HK-2 (cell line): ENCODE measurements around the gene KMT2B.
"Not testable (repeated sequence)": the region's sequence is repeated elsewhere in the genome, so short reads cannot be mapped to it uniquely, and the experiment has no call there.

Source experiments
- DNase-seq: peaks from one replicate; pipeline ENCODE4 v3.0.0-alpha.2; 2018; ENCODE audit not compliant: unreplicated experiment

Gene KMT2B, protein sequence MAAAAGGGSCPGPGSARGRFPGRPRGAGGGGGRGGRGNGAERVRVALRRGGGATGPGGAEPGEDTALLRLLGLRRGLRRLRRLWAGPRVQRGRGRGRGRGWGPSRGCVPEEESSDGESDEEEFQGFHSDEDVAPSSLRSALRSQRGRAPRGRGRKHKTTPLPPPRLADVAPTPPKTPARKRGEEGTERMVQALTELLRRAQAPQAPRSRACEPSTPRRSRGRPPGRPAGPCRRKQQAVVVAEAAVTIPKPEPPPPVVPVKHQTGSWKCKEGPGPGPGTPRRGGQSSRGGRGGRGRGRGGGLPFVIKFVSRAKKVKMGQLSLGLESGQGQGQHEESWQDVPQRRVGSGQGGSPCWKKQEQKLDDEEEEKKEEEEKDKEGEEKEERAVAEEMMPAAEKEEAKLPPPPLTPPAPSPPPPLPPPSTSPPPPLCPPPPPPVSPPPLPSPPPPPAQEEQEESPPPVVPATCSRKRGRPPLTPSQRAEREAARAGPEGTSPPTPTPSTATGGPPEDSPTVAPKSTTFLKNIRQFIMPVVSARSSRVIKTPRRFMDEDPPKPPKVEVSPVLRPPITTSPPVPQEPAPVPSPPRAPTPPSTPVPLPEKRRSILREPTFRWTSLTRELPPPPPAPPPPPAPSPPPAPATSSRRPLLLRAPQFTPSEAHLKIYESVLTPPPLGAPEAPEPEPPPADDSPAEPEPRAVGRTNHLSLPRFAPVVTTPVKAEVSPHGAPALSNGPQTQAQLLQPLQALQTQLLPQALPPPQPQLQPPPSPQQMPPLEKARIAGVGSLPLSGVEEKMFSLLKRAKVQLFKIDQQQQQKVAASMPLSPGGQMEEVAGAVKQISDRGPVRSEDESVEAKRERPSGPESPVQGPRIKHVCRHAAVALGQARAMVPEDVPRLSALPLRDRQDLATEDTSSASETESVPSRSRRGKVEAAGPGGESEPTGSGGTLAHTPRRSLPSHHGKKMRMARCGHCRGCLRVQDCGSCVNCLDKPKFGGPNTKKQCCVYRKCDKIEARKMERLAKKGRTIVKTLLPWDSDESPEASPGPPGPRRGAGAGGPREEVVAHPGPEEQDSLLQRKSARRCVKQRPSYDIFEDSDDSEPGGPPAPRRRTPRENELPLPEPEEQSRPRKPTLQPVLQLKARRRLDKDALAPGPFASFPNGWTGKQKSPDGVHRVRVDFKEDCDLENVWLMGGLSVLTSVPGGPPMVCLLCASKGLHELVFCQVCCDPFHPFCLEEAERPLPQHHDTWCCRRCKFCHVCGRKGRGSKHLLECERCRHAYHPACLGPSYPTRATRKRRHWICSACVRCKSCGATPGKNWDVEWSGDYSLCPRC (N-terminal part only)

DNA sequence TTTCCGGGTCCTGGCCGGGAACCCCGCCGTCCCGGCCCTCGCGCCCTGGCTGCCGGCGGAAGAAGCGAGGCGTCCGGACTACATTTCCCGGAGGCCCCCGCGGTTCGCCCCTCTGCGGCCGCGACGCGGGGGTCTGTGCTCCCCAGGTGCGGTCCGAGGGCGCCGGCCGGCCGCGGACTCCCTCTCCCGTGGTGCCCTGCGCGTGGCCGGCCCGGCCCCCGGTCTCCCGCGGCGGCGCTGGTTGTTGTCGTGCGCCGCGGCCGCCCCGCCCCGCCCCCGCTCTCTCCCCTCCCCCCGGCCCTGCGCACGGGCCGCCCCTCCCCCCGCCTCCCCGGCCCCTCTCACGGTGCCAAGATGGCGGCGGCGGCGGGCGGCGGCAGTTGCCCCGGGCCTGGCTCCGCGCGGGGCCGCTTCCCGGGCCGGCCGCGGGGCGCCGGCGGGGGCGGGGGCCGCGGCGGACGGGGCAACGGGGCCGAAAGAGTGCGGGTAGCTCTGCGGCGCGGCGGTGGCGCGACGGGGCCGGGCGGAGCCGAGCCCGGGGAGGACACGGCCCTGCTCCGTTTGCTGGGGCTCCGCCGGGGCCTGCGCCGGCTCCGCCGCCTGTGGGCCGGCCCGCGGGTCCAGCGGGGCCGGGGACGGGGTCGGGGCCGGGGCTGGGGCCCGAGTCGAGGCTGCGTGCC lies at the start of gene KMT2B:
Gene KMT2B, plus strand, starts transcription at position 339 of the 680 bp plus-strand sequence. Its CDS starts 16 bp downstream, at position 355.
- DNase-seq = peak; percentile 96

DNA sequence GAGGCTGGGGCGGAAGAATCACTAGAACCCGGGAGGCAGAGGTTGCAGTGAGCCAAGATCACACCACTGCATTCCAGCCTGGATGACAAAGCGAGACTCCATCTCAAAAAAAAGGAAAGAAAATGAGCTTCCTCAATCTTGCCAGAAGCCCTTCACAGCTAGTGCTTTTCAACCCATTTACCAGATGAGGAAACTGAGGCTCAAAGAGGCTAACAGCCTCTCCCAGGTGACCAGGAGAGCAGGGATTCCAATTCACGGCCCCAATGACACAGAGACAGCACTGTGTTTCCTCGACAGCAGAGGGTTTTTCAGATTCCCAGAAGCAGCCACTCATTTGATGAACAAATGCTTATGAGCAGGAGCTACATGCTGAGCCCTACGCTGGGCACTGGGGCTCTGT lies 48.2 kb upstream of the KMT2B start:
- no peak for DNase-seq

DNA sequence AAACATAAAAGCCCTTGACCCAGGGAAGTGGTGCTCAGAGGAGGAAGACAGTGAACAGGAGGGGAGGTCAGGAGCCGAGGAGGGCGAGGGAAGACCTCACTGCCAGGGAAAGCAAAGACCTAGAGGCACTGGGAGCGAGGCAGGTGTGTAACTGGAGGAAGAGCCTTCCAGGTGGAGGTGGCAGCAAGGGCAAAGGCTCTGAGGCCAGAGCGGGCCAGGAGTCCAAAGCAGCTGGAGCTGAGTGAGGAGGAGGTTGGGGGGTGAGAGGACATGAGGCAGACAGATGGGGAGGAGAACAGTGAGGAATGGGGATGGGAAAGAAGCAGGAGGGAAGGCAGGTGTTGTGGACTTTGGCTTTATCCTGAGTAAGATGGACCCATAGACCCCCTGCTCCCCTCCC lies 47.8 kb upstream of the KMT2B start:
- DNase-seq = no peak

DNA sequence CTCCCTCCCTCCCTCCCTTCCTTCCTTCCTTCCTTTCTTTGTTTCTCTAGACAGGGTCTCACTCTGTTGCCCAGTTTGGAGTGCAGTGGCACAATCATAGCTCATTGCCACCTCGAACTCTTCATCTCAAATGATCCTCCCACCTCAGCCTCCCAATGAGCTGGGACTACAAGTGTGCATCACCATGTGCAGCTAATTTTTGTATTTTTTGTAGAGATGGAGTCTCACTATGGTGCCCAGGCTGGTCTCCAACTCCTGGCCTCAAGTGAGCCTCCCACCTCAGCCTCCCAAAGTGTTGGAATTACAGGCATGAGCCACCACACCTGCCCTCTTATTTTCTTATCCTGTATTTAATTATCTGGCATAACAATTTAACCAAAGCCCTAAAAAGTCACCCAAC lies 47.1 kb upstream of the KMT2B start:
- DNase-seq = no peak

DNA sequence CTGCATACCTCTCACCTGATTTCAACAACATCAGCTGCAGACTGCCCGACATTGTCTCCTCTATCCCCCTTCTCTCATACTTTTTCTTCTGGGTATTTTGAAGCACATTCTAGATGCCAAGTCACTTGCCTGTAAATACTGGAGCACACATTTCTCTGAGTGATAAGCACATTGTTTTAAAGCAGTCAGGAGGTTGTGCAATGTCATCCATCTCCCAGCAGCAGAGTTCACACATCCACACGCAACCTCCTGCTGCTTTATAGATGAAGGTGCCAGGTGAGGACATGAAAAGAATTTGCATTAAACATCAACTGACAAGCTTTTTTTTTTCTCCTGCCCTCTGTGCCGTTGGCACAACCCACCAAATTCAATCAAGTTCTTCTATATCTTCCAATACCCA lies 46.0 kb upstream of the KMT2B start:
- DNase-seq = no peak

DNA sequence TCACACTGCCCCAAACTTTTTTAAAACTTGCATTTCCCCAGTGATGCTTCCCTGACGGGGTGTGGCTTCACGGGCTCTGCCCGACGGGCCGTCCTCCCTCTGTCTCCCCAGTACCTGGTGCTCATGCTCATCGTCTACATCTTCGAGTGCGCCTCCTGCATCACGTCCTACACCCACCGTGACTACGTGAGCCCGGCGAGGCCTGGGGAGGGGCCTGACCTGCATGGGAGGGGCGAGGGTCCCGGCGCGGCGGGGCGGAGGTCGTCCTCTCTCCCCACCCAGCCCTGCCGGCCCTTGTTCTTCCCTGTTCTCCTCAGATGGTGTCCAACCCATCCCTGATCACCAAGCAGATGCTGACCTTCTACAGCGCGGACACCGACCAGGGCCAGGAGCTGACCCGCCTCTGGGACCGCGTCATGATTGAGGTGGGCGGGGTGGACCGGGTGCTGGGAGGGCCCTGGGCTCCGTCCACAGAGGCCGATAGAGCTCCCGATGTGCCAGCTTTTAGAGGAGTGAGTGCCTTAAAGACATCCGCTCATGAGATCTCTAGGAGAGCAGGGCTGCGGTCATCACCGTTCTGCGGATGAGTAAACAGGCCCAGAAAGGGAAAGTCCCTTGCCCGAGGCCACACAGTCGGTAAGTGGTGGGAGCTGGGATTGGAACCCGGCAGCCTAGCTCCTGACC lies 44.5 kb upstream of the KMT2B start:
- peak; percentile 83 for DNase-seq

DNA sequence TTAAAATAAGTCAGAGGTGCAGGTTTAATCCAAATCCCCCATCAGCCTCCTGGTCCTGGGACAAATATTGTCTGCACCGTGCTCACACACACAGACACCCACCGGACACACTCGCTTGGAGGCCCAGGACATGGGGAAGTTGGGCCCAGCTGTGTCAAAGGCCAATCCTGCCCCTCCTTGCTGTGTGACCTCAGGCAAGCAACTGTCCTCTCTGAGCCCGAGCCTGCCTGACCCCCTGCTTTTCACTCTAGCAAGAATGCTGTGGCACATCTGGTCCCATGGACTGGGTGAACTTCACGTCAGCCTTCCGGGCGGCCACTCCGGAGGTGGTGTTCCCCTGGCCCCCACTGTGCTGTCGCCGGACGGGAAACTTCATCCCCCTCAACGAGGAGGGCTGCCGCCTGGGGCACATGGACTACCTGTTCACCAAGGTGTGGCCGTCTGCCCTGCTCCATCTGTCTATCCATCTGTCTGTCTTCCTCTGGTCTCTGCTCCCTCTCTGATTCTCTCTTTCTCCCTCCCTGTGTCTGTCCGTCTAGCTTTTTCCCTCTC lies 42.1 kb upstream of the KMT2B start:
- DNase-seq = no peak

DNA sequence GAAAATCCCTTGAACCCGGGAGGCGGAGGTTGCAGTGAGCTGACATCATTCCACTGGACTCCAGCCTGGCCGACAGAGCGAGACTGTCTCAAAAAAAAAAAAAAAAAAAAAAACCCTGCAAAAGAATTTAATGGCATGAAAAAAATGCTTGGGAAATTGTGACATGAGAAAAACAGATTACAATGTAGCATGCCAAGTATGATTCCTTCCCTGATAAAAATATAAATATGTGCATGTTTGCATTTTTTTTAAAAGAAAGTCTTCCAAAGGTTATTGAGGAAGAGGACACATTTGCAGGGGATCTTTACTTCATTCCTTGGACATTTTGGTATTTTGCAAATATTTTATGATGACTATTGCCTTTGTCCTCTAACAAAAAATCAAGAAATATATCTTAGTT lies 28.0 kb upstream of the KMT2B start:
- no peak for DNase-seq

DNA sequence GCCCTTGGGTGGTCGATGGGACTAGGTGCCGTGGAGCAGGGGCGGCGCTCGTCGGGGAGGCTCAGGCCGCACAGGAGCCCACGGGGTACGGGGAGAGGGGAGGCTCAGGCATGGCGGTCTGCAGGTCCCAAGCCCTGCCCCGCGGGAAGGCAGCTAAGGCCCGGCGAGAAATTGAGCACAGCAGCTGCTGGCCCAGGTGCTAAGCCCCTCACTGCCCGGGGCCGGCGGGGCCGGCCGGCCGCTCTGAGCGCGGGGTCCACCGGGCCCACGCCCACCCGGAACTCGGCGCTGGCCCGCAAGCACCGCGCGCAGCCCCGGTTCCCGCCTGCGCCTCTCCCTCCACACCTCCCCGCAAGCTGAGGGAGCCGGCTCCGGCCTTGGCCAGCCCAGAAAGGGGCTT lies 26.7 kb upstream of the KMT2B start:
- not testable (repeated sequence) for DNase-seq

DNA sequence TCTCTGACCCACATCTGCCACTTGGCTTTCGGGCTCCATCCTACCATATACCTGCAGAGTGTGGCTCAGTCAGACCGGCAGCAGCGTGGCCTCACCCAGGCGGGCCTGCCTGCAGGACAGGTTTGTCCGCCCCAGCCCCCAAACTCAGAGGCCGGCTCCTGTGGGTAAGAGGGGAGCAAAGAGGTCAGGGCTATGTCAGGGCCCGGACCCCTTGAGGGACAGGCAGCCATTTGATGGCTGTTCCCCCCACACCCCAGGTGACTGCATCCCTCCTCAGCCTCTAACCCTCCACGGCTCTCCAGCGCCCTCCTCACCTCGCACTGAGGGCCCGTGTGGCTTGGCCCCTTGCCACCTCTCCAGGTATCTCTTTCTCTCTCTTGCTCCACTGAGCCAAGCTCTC lies 25.8 kb upstream of the KMT2B start:
- DNase-seq = no peak

DNA sequence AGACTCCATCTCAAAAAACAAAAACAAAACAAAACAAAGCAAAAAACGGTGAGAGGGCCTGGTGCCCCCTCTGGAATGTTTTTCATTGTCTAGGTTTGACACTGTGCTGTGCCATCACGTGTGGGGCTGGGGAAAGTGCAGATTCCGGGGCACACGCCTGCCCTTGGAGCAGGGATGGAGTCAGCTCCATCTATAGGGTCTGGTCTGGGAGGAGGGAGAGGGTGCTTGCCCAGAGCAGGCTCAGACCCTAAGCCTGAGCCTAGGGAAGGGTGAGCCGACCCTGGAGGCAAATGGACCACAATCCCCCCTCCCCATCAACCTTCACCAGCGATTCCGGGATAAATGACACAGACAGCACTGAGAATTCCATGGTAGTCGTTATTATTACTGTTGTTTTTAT lies 24.4 kb upstream of the KMT2B start:
- no peak for DNase-seq

DNA sequence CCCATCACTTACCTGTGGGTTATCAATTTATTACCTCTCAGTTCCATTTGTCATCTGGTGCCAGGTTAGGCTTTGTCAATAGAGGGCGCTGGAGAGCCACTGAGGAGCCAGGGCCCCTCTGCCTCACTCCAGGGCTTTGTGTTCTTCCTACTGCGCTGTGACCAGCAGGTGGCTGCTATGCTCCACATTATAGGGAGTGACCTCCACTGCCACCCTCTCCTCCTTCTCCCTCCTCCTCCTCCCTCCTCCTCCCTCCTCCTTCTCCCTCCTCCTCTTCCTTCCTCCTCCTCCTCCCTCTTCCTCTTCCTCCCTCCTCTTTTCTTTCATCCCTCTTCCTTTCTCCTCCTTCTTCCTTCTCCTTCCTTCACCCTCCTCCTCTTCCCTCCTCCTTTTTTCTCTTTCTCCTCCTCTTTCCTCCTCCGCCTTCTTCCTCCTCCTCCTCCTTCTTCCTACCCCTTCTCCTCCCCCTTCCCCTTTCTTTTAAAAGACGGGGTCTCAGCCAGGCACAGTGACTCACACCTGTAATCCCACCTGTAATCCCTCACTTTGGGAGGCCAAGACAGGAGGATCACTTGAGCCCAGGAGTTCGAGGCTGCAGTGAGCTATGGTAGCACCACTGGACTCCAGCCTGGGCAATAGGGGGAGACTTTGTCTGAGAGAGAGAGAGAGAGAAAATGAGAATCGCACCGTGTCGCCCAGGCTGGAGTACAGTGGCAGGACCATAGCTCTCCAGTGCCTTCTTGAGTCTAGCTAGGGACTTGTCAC lies 23.8 kb upstream of the KMT2B start:
- peak; percentile 88 for DNase-seq

DNA sequence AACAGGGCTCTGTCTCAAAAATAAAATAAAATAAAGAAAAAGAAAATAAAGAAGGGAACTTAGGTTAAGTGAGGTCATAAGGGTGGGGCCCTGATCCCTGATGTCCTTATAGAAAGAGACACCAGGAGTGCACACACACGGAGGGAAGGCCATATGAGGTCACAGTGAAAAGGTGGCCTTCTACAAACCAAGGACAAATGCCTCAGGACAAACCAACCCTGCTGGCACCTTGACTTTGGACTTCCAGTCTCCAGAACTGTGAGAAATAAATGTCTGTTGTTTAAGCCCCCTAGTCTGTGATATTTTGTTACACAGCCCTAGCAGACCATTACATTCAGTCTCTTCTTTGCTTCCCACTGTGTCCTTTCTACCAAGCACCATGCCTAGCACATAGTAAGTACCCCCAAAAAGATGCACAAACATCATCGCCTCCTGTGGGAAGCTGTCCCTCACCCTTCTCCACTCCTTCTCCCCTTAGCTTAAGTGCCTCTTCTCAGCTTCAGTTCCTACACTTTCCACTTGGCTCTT lies 21.8 kb upstream of the KMT2B start:
- no peak for DNase-seq

DNA sequence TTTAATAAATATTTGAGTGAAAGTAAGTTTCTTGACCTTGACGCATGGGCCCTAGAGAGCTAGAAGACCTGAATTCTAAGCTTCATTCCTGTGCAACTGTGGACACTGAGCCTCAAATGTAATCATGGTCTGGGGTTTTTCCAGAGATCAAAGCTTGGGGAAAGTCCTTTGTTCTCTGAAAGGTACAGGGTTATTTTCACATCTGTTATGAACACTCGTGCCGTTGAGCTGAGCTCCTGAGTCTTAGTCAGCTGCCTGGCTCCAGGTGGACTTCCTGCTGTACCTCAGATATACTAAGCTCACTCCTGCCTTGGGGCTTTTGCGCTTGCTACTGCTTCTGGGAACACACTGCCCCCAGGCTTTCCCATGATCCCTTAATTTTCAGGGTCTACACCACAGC lies 21.0 kb upstream of the KMT2B start:
- no peak for DNase-seq

DNA sequence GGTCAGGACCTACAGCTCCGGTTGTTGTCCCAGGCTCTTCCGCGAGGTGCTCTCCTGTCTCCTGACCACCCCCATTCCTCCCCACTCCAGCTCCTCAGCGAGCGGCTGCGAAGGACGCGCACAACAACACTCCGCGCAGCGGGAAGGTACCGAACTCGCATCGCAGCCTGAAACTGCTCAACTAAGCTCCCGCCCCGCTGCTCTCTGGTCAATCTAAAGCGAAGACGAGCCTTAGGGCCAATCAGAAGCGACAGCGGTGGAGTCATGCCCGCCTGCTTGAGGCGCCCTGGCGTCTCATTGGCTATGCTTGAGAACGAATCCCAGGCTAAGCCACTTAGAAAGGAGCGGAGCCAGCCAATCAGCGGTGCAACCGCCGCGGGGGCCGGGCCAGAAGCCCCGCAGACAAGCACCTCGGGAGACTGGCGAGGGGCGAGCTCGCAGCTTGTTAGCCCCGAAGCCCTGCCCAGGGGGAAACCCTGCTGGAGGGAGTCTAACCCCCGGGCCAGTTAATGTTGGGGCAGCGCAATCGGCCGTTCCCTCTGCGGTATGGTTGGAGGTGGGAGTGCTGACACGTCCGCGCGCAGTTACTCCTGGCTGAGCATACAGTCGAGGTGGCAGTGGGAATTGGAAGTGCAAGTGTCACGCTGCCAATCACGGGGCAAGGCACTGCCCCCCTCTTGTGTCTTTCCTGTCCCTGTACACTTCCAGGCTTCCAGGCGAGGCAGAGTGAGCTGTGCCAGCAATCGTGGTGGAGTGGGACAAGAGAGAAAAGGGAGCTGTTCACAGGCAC lies 15.4 kb upstream of the KMT2B start:
- DNase-seq = peak; percentile 97

DNA sequence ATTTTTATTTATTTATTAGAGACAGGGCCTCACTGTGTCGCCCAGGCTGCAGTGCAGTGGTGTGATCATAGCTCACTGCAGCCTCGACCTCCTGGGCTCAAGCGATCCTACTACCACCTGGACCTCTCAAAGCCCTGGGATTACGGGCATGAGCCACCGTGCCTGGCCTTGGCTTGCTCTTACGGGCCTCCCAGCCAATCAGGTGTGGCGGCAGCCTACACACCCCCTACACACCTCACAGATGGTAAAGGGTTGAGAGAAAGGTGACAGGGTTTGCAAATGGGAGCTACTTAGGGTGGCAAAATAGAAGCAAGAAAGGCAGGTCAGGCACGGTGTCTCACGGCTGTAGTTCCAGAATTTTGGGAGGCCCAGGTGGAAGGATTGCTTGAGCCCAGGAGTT lies 14.5 kb upstream of the KMT2B start:
- DNase-seq = no peak

DNA sequence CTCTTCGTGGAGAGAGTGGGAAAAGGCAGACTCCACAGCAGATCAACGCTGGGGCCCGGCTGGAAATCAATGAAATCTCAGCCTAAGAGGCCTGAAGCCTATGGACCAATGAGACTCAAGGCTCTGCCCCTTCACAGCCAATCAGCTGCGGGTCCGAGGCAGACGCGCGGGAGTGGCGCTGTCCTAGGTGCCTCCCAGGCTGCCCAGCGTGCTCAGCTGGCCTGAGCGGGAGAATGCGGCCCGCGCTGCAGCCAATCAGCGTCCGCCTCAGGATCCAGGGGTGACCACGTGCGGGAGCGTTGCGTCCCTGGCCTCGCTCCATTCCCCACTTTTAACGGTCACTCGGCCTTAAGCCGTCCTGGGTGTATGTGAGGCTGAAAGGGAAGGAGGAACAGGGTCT lies 13.6 kb upstream of the KMT2B start, which contains the start of gene ZBTB32:
Gene ZBTB32, plus strand, starts transcription at position 341 of the 400 bp plus-strand sequence. CDS start 10,069 bp downstream, outside the sequence.
- no peak for DNase-seq

DNA sequence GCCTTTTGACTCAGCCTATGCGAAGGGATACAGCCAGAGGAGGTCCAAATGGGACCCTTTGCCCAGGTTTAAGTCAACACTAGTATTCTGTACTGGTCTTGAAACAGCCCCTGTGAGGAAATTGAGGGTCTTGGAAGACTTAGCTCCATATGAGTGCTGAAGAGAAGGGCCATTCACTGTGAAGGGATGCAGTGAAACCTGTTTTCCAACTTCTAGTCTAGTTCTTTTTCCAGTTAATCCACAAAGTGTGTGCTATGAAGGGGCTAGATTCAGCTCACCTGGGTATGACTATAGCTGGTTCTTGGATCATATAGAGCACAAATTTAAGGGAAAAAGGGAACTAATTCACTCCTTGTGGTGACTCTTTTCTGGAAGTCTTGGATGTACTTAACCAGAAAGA lies 9.4 kb upstream of the KMT2B start:
- DNase-seq = no peak
